Medulla oblongata (tissue), 1 donor: Measurements from ENCODE around the gene PCNT.

Experiments
- DNase-seq: peaks from one replicate; pipeline ENCODE4 v3.0.0-alpha.2; 2015; ENCODE audit errors: extremely low spot score

PCNT gene

DNA sequence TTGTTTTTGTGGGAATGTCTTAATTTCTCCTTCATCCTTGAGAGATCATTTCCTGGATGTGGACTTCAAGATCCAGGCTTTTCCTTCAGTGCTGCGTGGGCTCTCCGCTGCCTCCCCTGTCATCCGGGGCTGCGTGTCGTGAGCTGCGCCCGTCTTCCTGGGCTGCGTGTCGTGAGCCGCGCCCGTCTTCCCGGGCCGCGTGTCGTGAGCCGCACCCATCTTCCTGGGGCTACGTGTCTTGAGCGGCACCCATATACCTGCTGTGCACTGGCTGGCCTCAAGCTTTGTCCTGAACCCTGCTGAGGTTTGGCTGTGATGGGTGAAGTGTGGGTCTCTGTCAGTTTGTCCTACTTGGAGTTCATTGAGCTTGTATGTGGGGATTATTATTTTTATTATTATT lies 55.1 kb downstream of the PCNT start:
- DNase-seq: no peak

GRCh38 chr21:46379691-46380090 lies 55.7 kb downstream of the PCNT start:
- no peak for DNase-seq

DNA sequence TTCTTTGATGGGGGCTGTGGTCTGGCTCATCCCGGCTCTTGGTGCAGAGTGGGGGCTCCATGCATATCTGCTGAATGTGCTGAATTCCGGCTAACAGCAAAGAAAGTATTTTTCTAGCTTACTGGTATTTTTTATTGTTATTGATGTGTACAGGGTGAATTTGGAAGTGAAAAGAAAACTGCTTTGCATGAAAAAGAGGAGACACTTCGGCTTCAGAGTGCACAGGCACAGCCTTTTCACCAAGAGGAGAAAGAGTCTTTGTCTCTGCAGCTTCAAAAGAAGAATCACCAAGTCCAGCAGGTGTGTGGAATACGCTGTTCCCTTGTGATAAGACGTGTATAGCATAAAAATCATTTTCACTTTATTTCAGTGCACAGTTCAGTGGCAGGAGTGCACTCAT lies 57.6 kb downstream of the PCNT start:
- no peak for DNase-seq

GRCh38 chr21:46384556-46384955 lies 60.6 kb downstream of the PCNT start:
- DNase-seq: no peak

GRCh38 chr21:46385846-46386733 lies 62.1 kb downstream of the PCNT start:
- no peak for DNase-seq

DNA sequence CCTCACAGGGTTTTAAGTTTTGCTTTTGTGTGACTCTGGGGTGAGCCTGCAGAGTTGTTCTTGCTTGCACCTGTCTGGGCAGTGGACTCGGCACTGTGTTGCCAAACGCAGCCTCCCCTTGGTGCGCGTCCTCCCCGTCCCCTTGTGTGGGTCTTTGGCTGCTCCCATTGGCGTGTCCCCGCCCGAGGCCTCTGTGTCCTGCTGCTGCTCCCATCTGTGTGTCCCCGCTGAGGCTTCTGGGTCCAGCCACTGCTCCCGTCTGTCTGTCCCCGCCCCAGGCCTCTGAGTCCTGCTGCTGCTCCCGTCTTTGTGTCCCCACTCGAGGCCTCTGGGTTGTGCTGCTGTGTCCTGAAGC lies 62.8 kb downstream of the PCNT start:
- no peak for DNase-seq

- no peak for DNase-seq
These were observed 64.4 kb downstream of the PCNT start for GRCh38 chr21:46388206-46388880.

DNA sequence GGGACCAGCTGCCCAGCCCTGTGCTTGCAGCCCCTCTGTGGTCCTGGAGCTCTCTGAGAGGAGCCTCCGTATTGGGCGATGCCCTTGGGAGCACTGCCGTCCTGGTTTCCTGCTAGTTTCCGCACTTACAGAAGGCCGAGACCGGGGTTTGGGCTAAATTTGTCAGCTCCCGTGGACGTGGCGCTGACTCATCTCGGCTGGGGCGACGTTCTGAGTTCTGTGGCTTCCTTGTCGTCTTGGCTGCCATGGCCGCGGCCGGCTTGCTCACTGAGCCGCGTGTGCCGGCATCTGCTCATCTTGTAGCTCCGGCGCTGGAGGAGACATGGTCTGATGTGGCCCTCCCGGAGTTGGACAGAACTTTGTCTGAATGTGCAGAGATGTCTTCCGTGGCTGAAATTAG lies 64.9 kb downstream of the PCNT start:
- no peak for DNase-seq

DNA sequence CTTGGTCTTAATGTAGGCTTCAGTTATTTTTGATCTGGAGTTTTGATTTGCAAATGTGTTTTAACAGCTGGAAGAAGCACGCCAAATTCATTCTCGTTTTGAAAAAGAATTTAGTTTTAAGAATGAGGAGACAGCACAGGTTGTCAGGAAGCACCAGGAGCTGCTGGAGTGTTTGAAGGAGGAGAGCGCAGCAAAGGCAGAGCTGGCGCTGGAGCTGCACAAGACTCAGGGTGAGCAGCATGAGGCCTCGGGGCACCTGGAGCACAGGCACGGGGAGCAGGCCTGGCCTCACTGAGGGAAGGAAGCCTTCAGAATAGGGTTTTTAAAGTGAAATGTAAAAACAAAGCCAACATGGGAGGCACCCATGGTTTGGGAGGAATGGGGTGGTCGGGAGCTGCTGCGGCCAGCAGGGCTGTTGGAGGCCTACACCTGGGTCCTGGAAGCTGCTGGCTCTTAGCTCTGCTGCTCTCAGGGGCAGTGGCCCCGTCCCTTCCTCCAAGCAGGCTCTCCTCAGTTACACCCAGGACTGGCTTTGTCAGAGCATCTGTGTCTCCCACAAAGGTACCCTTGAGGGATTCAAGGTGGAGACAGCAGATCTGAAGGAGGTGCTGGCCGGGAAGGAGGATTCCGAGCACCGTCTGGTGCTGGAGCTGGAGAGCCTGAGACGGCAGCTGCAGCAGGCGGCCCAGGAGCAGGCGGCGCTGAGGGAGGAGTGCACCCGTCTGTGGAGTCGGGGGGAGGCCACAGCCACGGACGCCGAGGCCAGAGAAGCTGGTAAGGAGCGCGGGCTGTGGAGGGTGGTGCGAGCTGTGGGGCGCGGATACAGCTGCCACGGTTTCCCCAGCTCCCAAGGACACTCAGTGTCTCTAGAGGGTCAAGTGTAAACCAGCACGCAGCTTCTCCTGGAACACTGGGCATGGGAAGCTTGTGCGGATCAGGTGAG lies 66.9 kb downstream of the PCNT start:
- no peak for DNase-seq

DNA sequence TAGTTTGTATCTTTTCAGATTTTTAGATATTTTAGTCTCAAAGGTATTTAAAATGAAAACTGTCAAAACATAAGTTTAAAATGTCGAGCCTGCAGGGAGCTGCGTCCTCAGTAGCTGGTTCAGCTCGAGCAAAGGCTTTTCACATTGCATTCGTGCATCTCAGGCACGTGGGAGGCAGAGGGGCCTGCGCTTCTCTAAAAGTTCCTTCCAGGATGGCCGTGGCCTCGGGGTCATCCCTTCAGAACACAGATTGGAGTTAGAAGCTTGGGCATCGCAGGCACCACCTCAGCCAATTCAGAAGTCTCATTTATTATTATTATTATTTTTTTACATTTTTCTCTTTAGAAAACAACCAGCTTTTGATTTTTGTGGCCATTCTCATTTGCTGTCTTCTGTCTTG lies 67.8 kb downstream of the PCNT start:
- no peak for DNase-seq

DNA sequence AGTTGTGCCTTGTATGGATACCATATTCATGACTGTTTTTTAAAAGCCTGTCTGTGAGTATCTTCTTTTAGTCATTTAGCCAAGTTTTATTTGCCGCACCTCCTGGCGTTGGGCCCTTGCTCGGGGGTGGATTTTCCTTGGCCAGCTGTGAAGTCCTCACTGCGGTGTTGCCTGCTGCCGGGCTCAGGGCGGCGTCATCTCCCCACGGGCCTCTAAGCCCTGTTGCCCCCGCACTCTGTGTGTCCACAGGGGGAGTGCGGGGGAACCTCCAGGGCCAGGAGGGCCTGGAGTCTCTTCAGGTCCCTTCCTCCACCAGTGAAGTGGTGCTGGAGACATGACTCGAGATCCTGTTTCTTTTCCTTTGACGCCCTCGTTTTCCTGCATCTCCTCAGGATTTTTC lies 69.0 kb downstream of the PCNT start:
- DNase-seq: no peak

DNA sequence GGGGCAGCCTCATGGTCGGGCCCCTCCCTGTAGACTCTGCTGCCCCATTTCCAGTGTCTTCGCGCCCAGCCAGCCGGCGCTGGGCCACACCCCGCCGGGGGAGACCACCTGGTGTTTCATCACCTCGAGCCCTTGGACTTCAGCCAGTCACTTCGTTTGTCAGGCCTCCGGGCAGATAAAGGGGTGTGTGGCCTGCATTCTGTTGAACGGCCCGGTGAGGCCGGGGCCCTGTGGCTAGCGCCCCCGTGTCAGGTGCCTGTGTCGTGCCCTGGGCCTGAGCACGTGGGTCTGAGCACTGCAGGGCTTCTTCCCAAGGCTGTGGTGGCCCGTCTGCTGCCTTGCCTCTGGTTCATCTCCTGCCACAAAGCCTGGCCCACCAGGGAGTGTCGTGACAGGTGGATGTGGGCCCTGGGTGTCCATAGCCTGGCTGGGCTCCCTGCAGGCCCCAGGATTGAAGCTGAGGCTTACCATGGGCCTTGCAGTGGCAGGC lies 69.5 kb downstream of the PCNT start:
- DNase-seq: no peak

DNA sequence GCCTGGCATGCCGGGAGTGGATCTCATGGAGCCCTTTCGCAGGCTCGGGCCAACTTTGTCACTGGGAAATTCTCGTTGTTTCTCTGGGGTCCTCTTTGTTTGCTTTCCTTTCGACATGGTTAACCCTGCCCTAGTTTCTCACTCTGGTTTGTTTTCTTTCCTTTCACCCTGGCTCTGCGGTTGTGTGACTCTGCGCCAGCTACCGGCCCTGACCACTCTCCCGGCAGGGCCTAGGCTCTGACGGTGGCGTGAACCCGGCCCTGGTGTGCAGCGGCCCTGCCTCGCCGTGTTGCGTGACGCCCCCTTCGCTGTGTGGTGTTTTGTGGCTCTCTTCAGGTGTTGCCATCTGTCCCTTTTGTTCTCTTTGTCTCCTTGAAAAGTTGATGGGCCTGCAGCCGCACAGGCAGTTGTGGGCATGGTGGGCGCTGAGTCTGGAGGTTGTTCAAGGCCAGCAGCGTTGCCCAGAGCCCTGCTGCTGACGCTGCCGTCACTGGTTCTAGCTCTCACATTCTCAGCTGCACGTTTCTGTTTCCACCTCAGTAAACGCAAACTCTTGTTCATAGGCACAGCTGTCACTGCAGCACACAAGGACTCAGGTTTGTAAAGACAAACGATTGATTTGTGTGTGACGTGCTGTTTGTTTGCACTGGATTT lies 70.1 kb downstream of the PCNT start:
- DNase-seq: peak; percentile 24

GRCh38 chr21:46394595-46395104 lies 70.7 kb downstream of the PCNT start:
- DNase-seq: peak; percentile 33

- DNase-seq: no peak
These were observed 73.4 kb downstream of the PCNT start for GRCh38 chr21:46397211-46397905.

- no peak for DNase-seq
These were observed 74.0 kb downstream of the PCNT start for GRCh38 chr21:46397993-46398392.

DNA sequence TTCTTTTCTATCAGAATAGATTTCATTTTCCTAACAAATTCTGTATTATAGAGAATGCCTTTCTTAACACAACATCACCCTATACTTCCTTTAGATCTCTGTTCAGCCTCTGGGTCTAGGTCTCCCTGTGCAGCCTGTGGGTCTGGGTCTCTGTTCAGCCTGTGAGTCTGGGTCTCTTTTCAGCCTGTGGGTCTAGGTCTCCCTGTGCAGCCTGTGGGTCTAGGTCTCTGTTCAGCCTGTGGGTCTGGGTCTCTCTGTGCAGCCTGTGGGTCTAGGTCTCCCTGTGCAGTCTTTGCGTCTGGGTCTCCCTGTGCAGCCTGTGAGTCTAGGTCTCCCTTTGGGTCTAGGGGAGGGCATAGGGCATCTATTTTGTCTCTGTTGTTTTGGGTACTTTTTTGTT lies 75.2 kb downstream of the PCNT start:
- DNase-seq: no peak

GRCh38 chr21:46399686-46400085 lies 75.7 kb downstream of the PCNT start:
- DNase-seq: no peak

GRCh38 chr21:46401186-46401910 lies 77.4 kb downstream of the PCNT start:
- DNase-seq: no peak

- DNase-seq: no peak
These were observed 78.5 kb downstream of the PCNT start for GRCh38 chr21:46402421-46402820.
